ENCODE data around the gene TMEM140. TPM values are rescaled to one million over a fixed set of nuclear protein-coding genes. Genes with fewer than 3 reads are reported as not detected.
"Not testable (repeated sequence)": the region's sequence is repeated elsewhere in the genome, so short reads cannot be mapped to it uniquely, and the experiment has no call there.

Gene TMEM140
- total RNA-seq = 4.3 and 29.3 TPM in 2 replicates

- DNase-seq (ENCODE audit: low read depth) = peak; percentile 93
Measured at GRCh38 chr7:135147899-135148721, at the start of gene TMEM140. TMEM140 (plus strand) TSS chr7:135148072; CDS start chr7:135164442, 16,370 bp downstream.

DNA sequence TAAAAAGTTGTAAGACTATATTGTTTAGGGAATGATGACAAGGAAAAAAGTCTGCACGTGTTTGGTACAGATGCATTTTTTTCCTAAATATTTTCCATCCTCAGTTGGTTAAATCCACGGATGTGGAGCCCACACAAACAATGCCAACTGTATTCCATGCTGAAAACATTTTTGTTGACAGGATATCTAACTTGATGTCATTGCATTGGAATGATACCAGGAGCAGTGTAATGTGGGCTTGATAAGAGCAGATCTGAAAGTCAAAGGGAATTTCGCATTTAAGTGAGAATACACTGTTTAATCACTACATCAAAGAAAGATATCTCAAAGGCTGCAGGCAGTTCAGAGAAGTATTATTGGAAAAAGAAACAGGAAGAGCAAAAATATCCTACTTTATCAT lies 49.5 kb upstream of the TMEM140 start:
- DNase-seq (ENCODE audit: low read depth) = no peak

- peak; percentile 42 for DNase-seq (ENCODE audit: low read depth)
Measured at GRCh38 chr7:135100856-135101255, 47.0 kb upstream of the TMEM140 start.

DNA sequence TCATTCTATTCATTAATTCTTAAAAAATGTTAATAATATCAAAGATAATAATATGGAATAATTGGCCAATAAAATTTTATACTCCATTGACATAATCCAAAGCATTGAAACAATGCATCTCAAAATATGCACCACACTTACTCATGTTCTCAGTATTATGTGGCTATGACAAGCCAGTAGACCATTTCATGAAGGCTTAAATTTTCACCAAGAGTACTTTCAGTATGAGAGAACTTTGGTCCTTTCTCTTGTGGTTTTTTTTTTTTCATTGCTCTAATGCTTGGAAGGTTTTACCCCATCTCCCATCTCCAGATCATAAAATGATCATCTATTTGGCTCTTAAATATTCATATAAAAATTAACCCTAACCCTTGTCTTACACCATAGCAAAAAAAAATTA lies 45.5 kb upstream of the TMEM140 start:
- DNase-seq (ENCODE audit: low read depth) = no peak

- no peak for DNase-seq (ENCODE audit: low read depth)
Measured at GRCh38 chr7:135109562-135109961, 38.3 kb upstream of the TMEM140 start.

DNA sequence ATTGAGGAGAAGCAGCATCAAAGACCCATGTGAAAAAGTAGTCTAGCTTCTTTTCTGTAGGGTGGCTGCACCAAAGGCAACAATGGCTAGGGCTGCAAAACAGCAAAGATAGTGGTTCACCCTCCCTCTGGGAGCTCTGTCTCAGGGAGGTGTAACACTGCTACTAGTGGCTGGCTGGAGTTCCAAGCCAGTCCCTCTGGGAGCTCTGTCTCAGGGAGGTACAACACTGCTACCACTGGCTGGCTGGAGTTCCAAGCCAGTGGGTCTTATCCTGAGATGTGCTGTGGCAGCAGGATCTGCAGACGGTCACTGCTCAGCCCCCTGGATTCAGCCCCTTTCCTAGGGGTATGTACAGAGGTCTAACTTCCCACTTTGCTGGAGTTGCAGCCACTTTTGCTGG lies 37.9 kb upstream of the TMEM140 start:
- DNase-seq (ENCODE audit: low read depth) = no peak

- no peak for DNase-seq (ENCODE audit: low read depth)
Measured at GRCh38 chr7:135111379-135111778, 36.5 kb upstream of the TMEM140 start.

DNA sequence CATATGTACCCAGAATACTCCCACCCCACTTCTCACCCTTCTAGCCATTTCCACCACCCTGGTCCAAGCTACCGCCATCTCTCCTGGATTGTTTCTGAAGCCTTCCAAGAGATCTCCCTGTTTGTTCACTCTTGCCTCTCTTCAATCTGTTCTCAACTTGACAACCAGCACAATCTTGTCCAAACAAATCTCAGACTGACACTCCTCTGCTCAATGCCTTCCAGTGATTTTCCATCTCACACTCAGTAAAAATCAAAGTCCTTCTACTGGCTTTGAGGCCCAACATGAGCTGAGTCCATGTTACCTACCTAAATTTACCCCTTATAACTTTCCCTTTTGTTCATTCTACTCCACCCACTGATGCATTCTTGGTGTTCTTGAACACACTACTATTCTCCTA lies 33.2 kb upstream of the TMEM140 start:
- DNase-seq (ENCODE audit: low read depth) = no peak

GRCh38 chr7:135117096-135117495 lies 30.8 kb upstream of the TMEM140 start:
- no peak for DNase-seq (ENCODE audit: low read depth)

DNA sequence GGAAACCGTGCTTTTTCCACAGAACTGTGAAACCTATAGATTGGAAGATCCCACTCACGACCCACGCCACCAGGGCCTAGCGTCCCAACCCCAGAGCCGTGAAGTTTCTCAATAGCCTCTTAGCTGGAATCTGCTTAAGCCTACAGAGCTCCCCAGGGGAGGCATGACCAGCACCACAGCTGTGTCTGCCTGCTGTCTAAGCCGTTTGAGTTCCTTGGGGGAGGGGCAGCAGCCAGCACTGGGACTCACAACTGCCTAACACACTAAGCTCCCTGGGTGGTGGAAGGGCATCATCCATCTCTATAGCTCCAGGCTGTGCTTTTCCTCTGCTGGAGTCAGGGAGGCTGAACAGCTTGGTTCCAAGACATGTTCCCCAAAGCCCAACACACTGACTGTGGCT lies 26.0 kb upstream of the TMEM140 start:
- no peak for DNase-seq (ENCODE audit: low read depth)

DNA sequence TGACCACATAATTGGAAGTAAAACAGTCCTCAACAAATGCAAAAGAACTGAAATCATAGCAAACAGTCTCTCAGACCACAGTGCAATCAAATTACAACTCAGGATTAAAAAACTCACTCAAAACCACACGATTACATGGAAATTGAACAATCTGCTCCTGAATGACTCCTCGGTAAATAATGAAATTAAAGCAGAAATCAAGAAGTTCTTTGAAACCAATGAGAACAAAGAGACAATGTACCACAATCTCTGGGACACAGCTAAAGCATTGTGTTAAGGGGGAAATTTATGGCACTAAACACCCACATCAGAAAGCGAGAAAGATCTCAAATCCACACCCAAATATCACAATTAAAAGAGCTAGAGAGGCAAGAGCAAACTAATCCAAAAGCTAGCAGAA lies 23.2 kb upstream of the TMEM140 start:
- DNase-seq (ENCODE audit: low read depth) = not testable (repeated sequence)

DNA sequence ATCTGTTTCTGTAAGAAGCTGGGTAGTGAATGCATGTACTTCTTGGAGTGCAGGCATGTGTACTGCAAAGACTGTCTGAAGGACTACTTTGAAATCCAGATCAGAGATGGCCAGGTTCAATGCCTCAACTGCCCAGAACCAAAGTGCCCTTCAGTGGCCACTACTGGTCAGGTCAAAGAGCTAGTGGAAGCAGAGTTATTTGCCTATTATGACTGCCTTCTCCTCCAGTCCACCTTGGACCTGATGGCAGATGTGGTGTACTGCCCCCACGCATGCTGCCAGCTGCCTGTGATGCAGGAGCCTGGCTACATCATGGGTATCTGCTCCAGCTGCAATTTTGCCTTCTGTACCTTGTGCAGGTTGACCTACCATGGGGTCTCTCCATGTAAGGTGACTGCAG lies 18.9 kb upstream of the TMEM140 start:
- DNase-seq (ENCODE audit: low read depth) = no peak

DNA sequence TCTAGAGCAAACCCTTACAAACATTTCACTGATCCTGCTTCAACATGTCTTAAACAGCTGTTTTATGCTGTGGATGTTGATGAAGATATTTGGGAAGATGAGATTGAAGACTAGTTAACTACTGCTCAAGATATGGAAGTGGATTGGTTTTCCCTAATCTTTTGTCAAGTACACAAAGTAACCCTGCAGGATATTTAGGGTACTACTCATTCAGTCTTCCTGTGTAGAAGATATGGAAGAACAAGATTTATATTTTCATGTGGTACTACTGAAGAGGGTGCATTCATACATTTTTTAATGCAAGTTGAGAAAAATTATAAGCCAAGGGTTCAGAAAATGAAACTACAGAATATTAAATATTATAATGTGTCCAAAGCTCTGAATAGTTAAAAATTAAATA lies 18.3 kb upstream of the TMEM140 start:
- DNase-seq (ENCODE audit: low read depth) = no peak

DNA sequence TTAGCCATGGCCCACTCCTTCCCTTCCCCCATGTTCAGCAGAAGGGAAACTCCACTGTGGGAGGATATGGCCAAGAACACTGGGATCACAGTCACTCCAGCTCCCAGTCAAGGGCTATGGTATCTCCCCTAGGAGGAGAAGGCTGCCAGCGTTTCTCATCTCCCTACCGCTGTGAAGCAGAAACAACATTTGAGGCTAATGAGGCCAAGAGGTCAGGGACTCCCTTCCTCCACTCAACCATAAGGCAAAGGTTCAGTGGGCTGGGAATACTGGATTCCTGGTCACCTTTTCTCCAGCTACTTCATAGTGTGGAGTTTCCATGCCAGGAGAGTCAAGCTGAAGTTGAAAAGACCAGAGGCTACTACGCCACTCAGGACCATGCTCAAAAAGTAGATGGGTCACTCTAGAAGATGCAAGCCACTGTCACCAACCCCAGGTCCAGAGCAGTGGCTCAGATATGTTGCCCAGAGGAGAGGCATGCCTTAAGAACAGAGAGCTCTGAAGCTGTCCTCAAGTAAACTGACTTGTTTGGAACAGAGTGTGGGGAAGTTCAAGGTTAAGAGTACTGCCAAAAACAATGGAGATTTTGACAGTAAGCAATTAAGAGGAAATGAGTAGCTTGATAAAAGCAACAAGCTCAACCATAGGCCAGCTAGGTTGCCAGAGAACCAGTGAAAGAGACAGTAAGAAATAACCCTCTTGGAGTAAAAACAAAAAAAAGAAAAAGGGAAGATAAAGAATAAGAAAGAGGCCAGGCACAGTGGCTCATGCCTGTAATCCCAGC lies 3.8 kb upstream of the TMEM140 start:
- DNase-seq (ENCODE audit: low read depth) = peak; percentile 54

DNA sequence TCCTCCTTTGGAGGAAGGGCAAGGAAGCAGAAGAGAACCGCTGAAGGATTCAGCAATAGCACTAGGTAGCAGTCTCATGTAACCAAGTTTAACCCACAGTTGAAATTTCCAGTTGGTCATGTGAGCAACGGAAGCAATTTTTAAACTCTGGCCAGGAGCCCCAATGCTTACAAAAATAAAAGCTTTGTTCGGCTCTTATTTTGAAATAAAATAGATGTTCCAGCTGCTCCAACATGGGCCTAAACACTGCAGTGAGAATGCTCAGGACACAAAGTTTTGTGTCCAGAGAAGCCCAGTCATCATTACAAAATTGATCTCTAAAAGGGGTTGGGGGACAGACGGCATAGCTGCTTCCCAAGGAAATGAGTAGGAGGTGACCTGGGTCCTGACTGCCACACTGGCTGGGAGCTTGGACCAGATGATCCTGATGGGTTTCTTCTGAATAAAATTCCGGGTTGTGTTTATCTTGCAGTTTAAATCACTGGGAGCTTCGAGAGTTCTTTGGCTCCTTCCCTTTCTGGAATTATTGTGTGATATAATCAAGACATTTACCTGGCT lies 452 bp upstream of the TMEM140 start:
- DNase-seq (ENCODE audit: low read depth) = peak; percentile 78

DNA sequence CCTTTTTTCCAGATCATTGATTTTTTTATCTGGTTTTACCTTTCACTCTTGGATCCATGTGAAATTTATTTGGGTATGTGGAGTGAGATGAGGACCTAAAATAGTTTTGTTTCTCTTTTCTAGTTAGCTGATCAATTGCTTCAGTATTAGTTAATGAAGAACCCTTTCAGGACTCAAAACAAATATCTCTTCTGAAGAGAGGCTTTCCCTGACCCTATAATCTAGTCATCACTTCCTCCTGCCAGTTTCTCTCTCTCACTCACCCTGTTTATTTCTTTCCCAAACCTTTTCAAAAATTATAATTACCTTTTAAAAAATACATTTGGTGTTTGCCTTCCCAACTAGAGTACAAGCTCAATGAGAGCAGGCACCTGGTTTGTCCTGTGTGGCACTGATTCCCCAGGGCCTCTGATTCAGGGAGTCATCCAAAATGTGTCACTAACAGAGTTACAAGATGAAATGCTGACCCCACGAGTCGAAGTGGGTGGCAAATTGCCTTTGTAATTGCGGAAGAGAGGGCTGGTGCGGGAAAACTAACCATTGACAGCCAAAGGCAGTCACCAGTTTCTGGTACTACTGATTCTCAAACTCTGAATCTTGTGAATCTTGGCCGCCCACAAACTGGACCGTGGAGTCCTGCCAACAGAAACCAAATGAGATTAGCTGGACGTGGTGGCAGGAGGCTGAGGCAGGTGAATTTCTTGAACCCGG lies 2.4 kb downstream of the TMEM140 start:
- no peak for DNase-seq (ENCODE audit: low read depth)

- no peak for DNase-seq (ENCODE audit: low read depth)
Measured at GRCh38 chr7:135151132-135151531, 3.3 kb downstream of the TMEM140 start.

DNA sequence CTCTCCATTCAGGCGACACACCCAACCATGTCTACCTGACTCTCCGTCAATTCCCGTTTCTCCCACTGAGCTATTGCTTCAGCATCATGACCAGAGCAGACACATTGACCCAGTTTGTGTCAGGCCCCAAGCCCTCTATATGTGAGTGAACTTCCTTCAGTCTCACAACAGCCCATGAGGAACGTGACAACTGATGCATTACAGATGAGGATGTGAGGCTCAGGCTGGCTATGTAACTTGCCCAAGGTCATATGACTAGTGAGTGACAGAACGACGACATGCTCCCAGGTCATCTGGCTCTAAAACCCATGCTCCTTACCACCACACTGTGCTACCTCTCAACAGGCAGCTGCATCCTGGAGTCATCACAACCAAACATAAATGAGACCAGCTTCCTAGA lies 3.7 kb downstream of the TMEM140 start:
- DNase-seq (ENCODE audit: low read depth) = peak; percentile 63

DNA sequence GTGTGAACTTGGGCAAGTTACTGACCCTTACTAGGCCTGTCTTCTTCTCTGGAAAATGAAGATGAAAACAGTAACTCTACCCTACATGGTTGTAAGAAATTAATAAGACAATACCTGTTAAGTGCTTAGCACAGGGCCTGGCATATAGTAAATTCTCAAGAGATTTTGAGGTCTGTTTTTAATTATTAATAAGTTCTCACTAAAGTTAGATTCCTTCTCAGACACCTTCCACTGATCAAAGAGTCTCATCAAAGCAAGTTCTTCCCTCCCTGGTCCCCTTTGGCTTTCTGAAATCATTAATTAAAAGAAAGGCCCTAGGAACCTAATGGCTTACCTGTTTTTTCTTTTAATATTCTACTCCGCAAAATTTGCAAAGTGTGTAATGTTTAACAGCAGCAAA lies 4.6 kb downstream of the TMEM140 start:
- peak; percentile 89 for DNase-seq (ENCODE audit: low read depth)

DNA sequence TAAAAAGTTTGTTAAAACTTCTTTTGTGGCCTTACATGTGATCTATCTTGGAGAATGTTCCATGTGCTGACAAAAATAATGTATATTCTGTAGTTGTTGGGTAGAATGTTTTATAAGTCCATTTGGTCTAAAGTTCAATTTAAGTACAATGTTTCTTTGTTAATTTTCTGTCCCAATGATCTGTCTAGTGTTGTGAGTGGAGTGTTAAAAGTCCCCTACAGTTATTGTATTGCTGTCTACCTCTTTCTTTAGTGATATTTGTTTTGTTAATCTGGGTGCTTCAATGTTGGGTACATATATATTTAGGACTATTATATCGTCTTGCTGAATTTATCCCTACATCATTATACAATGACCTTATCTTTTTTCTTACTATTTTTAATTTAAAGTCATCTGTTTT lies 6.9 kb downstream of the TMEM140 start:
- no peak for DNase-seq (ENCODE audit: low read depth)

DNA sequence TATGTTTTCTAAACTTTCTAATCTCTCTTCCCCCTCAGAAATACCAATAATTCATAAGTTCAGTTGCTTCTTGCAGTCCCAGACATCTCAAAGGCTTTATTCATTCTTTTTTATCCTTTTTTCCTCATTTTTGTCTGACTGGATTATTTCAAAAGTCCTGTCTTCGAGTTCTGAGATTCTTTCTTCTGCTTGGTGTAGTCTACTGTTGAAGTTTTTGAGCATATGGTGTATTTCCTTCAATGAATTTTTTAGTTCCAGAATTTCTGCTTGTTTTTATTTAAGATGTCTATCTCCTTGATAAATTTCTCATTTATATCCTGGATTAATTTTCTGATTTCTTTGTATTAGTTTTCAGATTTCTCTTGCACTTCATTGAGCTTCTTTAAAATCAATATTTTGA lies 8.4 kb downstream of the TMEM140 start:
- DNase-seq (ENCODE audit: low read depth) = no peak

- DNase-seq (ENCODE audit: low read depth) = no peak
Measured at GRCh38 chr7:135158141-135158655, 10.3 kb downstream of the TMEM140 start.
